Tibial artery (tissue), 4 donors: ENCODE results near the gene DVL3.

Experiments
- DNase-seq, 2 donors: peaks; one replicate each; pipeline ENCODE4 v3.0.0-alpha.2; 2019
- H3K27ac ChIP-seq, 2 donors: fragments of 200-600 bp; sonication (generic) in 1 of 2; 1 replicate in 1 of 2; 2 replicates in 1 of 2; pipeline ENCODE4 v1.5.1; 2018 to 2019; ENCODE audit warnings: mild to moderate bottlenecking in 1 of 2
- H3K27me3 ChIP-seq, 2 donors: fragments of 200-600 bp; sonication (generic) in 1 of 2; one replicate each; pipeline versions ENCODE4 v1.5.1 to v1.6.0; 2016 to 2019
- H3K36me3 ChIP-seq, 3 donors: fragments of 200-600 bp; sonication (generic) in 2 of 3; one replicate each; pipeline ENCODE4 v1.5.1; 2016 to 2019; ENCODE audit warnings: mild to moderate bottlenecking in 2 of 3
- H3K4me1 ChIP-seq, 4 donors: fragments of 200-600 bp; sonication (generic) in 2 of 4; 1 replicate in 3 of 4; 2 replicates in 1 of 4; pipeline ENCODE4 v1.5.1; 2016 to 2019
- H3K4me3 ChIP-seq, 2 donors: fragments of 200-600 bp; sonication (generic) in 1 of 2; 1 replicate in 1 of 2; 2 replicates in 1 of 2; pipeline ENCODE4 v1.5.1; 2018 to 2019; ENCODE audit warnings: mild to moderate bottlenecking in 2 of 2
- H3K9me3 ChIP-seq, 3 donors: fragments of 200-600 bp; sonication (generic) in 1 of 3; one replicate each; pipeline ENCODE4 v1.5.1; 2016 to 2019
- CTCF ChIP-seq, 2 experiments: fragments of 200-600 bp in 1 of 2; fragments of 450-650 bp in 1 of 2; IDR thresholded peaks; one replicate each; pipeline ENCODE4 v1.5.1; 2017 to 2019; ENCODE audit warnings: antibody characterized with exemption in 2 of 2, mild to moderate bottlenecking in 1 of 2, moderate library complexity in 1 of 2
- intact Hi-C: fragments of 100-400 bp; cut with DNase I; formaldehyde crosslinking; loops from one replicate; pipeline ENCODE4 v1.15.0; 2023; ENCODE audit warnings: low total_unique reads

The DVL3 gene

GRCh38 chr3:184175981-184176376, 20.8 kb downstream of the DVL3 start:
- Histone ChIP-seq H3K27me3 (no peaks in the 10 kb centered on the region), H3K4me3 (peak overlapping the region; percentile 95 to 100), H3K9me3 (no peaks in the 10 kb centered on the region), H3K4me1 (peaks cover 0 to 37% (median 28%) of the 10 kb centered on the region in 4 donors), H3K36me3 (peaks cover 46 to 65% (median 55%) of the 10 kb centered on the region in 3 donors), H3K27ac (peak overlapping the region; percentile 97 to 99)
- no peak for TF ChIP-seq CTCF (IDR thresholded peaks at IDR 0.05)
- intact Hi-C loops, result loop anchor here (2.0 kb wide), 2 partner anchors 21 to 73 kb away; partner anchors contain the start of genes ALG3, DVL3 and EEF1AKMT4
- no peak for DNase-seq

- peak; percentile 82 to 89 for DNase-seq
- H3K4me1 ChIP-seq, result peaks cover 0 to 37% (median 28%) of the 10 kb centered on the region in 4 donors
- no peaks in the 10 kb centered on the region for H3K9me3 ChIP-seq
- H3K27me3 ChIP-seq, result no peaks in the 10 kb centered on the region
- peak overlapping the region; percentile 97 to 99 for H3K27ac ChIP-seq
- no peak for TF ChIP-seq CTCF (IDR thresholded peaks at IDR 0.05)
- peaks cover 46 to 65% (median 55%) of the 10 kb centered on the region in 3 donors for H3K36me3 ChIP-seq
- intact Hi-C loops, result no loop called here
- H3K4me3 ChIP-seq, result peak overlapping the region; percentile 95 to 100
These were observed 21.5 kb downstream of the DVL3 start for GRCh38 chr3:184176377-184177330.

GRCh38 chr3:184177331-184177731, 22.2 kb downstream of the DVL3 start:
- peaks cover 50 to 65% (median 56%) of the 10 kb centered on the region in 3 donors for H3K36me3 ChIP-seq
- H3K27ac ChIP-seq, result peak overlapping the region; percentile 97 to 99
- intact Hi-C loops, result no loop called here
- peak overlapping the region; percentile 95 to 100 for H3K4me3 ChIP-seq
- H3K9me3 ChIP-seq, result no peaks in the 10 kb centered on the region
- peaks cover 0 to 37% (median 28%) of the 10 kb centered on the region in 4 donors for H3K4me1 ChIP-seq
- TF ChIP-seq CTCF (IDR thresholded peaks at IDR 0.05), result no peak
- no peaks in the 10 kb centered on the region for H3K27me3 ChIP-seq
- DNase-seq, result no peak

GRCh38 chr3:184177767-184178306, 22.7 kb downstream of the DVL3 start:
- no peak overlapping the region for H3K4me3 ChIP-seq
- H3K36me3 ChIP-seq, result peaks cover 55 to 65% (median 61%) of the 10 kb centered on the region in 3 donors
- intact Hi-C loops, result no loop called here
- H3K4me1 ChIP-seq, result peaks cover 0 to 37% (median 28%) of the 10 kb centered on the region in 4 donors
- TF ChIP-seq CTCF (IDR thresholded peaks at IDR 0.05), result no peak
- H3K27me3 ChIP-seq, result no peaks in the 10 kb centered on the region
- DNase-seq, result no peak
- peak overlapping the region; percentile 97 to 99 for H3K27ac ChIP-seq
- H3K9me3 ChIP-seq, result no peaks in the 10 kb centered on the region

- no peak for TF ChIP-seq CTCF (IDR thresholded peaks at IDR 0.05)
- DNase-seq, result no peak
- intact Hi-C loops, result no loop called here
- Histone ChIP-seq H3K36me3 (peaks cover 63 to 69% (median 68%) of the 10 kb centered on the region in 3 donors), H3K4me1 (peaks cover 0 to 37% (median 28%) of the 10 kb centered on the region in 4 donors), H3K4me3 (no peak overlapping the region), H3K9me3 (no peaks in the 10 kb centered on the region), H3K27ac (no peak overlapping the region), H3K27me3 (no peaks in the 10 kb centered on the region)
These were observed 23.5 kb downstream of the DVL3 start for GRCh38 chr3:184178521-184179138.
